GM12878 (cell line): ENCODE measurements around the gene EMP2.

Experiments
- FOXM1 ChIP-seq: IDR thresholded peaks from 2 replicates; pipeline ENCODE4 v1.6.1; 2012; ENCODE audit warnings: low read depth, mild to moderate bottlenecking, inconsistent platforms, low read length, moderate library complexity
- POLR2AphosphoS2 ChIP-seq: IDR thresholded peaks from 2 replicates; pipeline ENCODE4 v1.6.1; 2011; ENCODE audit warnings: low read depth, mild to moderate bottlenecking, low read length, improper control_type of control experiment, moderate library complexity
- POLR2AphosphoS5 ChIP-seq: IDR thresholded peaks from 2 replicates; pipeline ENCODE4 v1.6.1; 2011; ENCODE audit warnings: mild to moderate bottlenecking, low read length, inconsistent platforms
- TF ChIP-seq, protein P1 (sequence below): IDR thresholded peaks from 2 replicates; pipeline ENCODE4 v1.6.1; 2012; ENCODE audit warnings: low read depth, low read length, improper control_type of control experiment

DNA sequence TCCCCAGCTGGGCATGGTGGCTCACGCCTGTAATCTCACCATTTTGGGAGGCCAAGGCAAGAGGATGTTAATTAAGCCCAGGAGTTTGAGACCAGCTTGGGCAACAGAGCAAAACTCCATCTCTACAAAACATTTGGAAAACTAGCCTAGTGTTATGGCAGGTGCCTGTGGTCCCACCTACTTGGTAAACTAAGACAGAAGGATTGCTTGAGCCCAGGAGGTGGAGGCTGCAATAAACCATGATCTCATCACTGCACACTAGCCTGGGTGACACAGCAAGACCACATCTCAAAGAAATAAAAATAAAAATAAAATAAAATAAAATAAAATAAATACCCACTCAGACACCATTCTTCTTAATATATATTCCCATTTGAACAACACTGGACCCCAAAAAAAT, 32.0 kb downstream of the EMP2 start:
- TF ChIP-seq POLR2AphosphoS2 (no peak), FOXM1 (no peak), POLR2AphosphoS5 (no peak)
- TF ChIP-seq, protein P1, sequence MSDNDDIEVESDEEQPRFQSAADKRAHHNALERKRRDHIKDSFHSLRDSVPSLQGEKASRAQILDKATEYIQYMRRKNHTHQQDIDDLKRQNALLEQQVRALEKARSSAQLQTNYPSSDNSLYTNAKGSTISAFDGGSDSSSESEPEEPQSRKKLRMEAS = no peak
